Measurements from ENCODE around the gene CA14.

CA14 gene

GRCh38 chr1:150268340-150268704, 10.7 kb downstream of the CA14 start:
- in situ Hi-C loops (cut with HindIII; ENCODE audit: low sequenced_read_pairs) = no loop called here
- peak overlapping the region; percentile 97 for H3K4me3 ChIP-seq (ENCODE audit: low read depth, low read length)
- TF ChIP-seq, protein P1, sequence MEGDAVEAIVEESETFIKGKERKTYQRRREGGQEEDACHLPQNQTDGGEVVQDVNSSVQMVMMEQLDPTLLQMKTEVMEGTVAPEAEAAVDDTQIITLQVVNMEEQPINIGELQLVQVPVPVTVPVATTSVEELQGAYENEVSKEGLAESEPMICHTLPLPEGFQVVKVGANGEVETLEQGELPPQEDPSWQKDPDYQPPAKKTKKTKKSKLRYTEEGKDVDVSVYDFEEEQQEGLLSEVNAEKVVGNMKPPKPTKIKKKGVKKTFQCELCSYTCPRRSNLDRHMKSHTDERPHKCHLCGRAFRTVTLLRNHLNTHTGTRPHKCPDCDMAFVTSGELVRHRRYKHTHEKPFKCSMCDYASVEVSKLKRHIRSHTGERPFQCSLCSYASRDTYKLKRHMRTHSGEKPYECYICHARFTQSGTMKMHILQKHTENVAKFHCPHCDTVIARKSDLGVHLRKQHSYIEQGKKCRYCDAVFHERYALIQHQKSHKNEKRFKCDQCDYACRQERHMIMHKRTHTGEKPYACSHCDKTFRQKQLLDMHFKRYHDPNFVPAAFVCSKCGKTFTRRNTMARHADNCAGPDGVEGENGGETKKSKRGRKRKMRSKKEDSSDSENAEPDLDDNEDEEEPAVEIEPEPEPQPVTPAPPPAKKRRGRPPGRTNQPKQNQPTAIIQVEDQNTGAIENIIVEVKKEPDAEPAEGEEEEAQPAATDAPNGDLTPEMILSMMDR (IDR thresholded peaks at IDR 0.05; ENCODE audit: low read depth, low read length) = no peak
- no peak for DNase-seq (ENCODE audit: low read depth, low spot score)

GRCh38 chr1:150268705-150269403, 11.3 kb downstream of the CA14 start, which contains the start of gene APH1A:
Gene APH1A (minus strand): TSS chr1:150269016. CDS start chr1:150268810, 206 bp downstream.
- in situ Hi-C loops (cut with HindIII; ENCODE audit: low sequenced_read_pairs) = no loop called here
- DNase-seq (ENCODE audit: low read depth, low spot score) = peak; percentile 98
- H3K4me3 ChIP-seq (ENCODE audit: low read depth, low read length) = peak within 1 kb of the TSS; percentile 97
- TF ChIP-seq, protein P1 (IDR thresholded peaks at IDR 0.05; ENCODE audit: low read depth, low read length) = no peak

GRCh38 chr1:150269451-150269850, 11.9 kb downstream of the CA14 start:
- TF ChIP-seq, protein P1 (IDR thresholded peaks at IDR 0.05; ENCODE audit: low read depth, low read length) = no peak
- DNase-seq (ENCODE audit: low read depth, low spot score) = no peak
- in situ Hi-C loops (cut with HindIII; ENCODE audit: low sequenced_read_pairs) = no loop called here
- H3K4me3 ChIP-seq (ENCODE audit: low read depth, low read length) = peak overlapping the region; percentile 97

GRCh38 chr1:150271291-150271959, 13.9 kb downstream of the CA14 start:
- TF ChIP-seq, protein P1 (IDR thresholded peaks at IDR 0.05; ENCODE audit: low read depth, low read length) = no peak
- no peak for DNase-seq (ENCODE audit: low read depth, low spot score)
- no peak overlapping the region for H3K4me3 ChIP-seq (ENCODE audit: low read depth, low read length)
- in situ Hi-C loops (cut with HindIII; ENCODE audit: low sequenced_read_pairs) = no loop called here

- in situ Hi-C loops (cut with HindIII; ENCODE audit: low sequenced_read_pairs) = no loop called here
- peak; percentile 15 for DNase-seq (ENCODE audit: low read depth, low spot score)
- TF ChIP-seq, protein P1 (IDR thresholded peaks at IDR 0.05; ENCODE audit: low read depth, low read length) = no peak
- peak overlapping the region; percentile 52 for H3K4me3 ChIP-seq (ENCODE audit: low read depth, low read length)
Measured at GRCh38 chr1:150273311-150273710, 15.7 kb downstream of the CA14 start.

GRCh38 chr1:150280138-150280707, 22.6 kb downstream of the CA14 start:
- no peak overlapping the region for H3K4me3 ChIP-seq (ENCODE audit: low read depth, low read length)
- in situ Hi-C loops (cut with HindIII; ENCODE audit: low sequenced_read_pairs) = no loop called here
- TF ChIP-seq, protein P1 (IDR thresholded peaks at IDR 0.05; ENCODE audit: low read depth, low read length) = no peak
- DNase-seq (ENCODE audit: low read depth, low spot score) = no peak

All from astrocyte of the spinal cord (primary cell).